Kidney (tissue), 14 donors: Measurements from ENCODE around the gene PEX12. TPM values are rescaled to one million over a fixed set of nuclear protein-coding genes. Genes with fewer than 3 reads are reported as not detected.
"Not testable (repeated sequence)": the region's sequence is repeated elsewhere in the genome, so short reads cannot be mapped to it uniquely, and the experiment has no call there.

Experiments
- DNase-seq, 5 donors: peaks; one replicate each; pipeline ENCODE4 v3.0.0-alpha.2; 2013 to 2020
- FAIRE-seq: peaks from 2 replicates; lab custom pipeline; 2012; peaks lifted over from hg19 to GRCh38; lab: Jason Lieb, UNC
- H3K27ac ChIP-seq, 2 donors: one replicate each; pipeline ENCODE4 v1.7.0; 2013; ENCODE audit warnings: low read depth in 2 of 2, low read length in 2 of 2, inconsistent platforms in 1 of 2
- H3K27me3 ChIP-seq: one replicate; pipeline ENCODE4 v1.7.1; 2013; ENCODE audit warnings: low read length, inconsistent platforms; ENCODE audit not compliant: control insufficient read depth, insufficient read depth
- H3K36me3 ChIP-seq, 3 donors: one replicate each; pipeline versions ENCODE4 v1.7.0 to v1.7.1; 2013; ENCODE audit warnings: low read length in 3 of 3, control low read depth in 1 of 3, inconsistent platforms in 1 of 3; ENCODE audit not compliant: insufficient read depth in 3 of 3, control insufficient read depth in 2 of 3
- H3K4me1 ChIP-seq, 3 donors: one replicate each; pipeline versions ENCODE4 v1.7.0 to v1.7.1; 2013; ENCODE audit warnings: low read length in 3 of 3, inconsistent platforms in 1 of 3, low read depth in 1 of 3; ENCODE audit not compliant: control insufficient read depth in 2 of 3, insufficient read depth in 2 of 3
- H3K4me3 ChIP-seq, 3 donors: one replicate each; pipeline versions ENCODE4 v1.7.0 to v1.8.1; 2013; ENCODE audit warnings: low read length in 3 of 3, control low read depth in 1 of 3, inconsistent platforms in 1 of 3
- H3K9ac ChIP-seq, 3 donors: one replicate each; pipeline versions ENCODE4 v1.7.0 to v1.7.1; 2013; ENCODE audit warnings: low read length in 3 of 3, control low read depth in 1 of 3, inconsistent platforms in 1 of 3
- H3K9me3 ChIP-seq, 3 donors: one replicate each; pipeline versions ENCODE4 v1.7.0 to v1.7.1; 2013; ENCODE audit warnings: low read length in 3 of 3, control low read depth in 1 of 3, inconsistent platforms in 1 of 3; ENCODE audit not compliant: control insufficient read depth in 2 of 3, insufficient read depth in 1 of 3
- intact Hi-C: fragments of 100-400 bp; cut with DNase I; formaldehyde crosslinking; loops from one replicate; pipeline ENCODE4 v1.11.1; 2022
- polyA plus RNA-seq: library from polyadenylated mRNA; stranded (reverse); fragments of 350-450 nt; fragmentation: Illumina TruSeq; extraction: RNeasy Lipid Tissue Mini Kit (QIAGEN cat#74804); gene quantifications from one replicate; pipeline ENCODE4 v1.2.3, GENCODE V29; 2014; ENCODE audit warnings: low read depth, low replicate concordance; ENCODE audit not compliant: insufficient read depth
- total RNA-seq: library from RNA; stranded (reverse); fragmentation: NEBNext Ultra II Directional; extraction: Animal tissue kit (Norgen Biotek cat#: 25700); gene quantifications from one replicate; pipeline ENCODE4 v1.2.1, GENCODE V29; 2021
- TF ChIP-seq, protein P1 (sequence below): IDR thresholded peaks from 3 replicates; pipeline ENCODE4 v1.5.1; 2012; ENCODE audit warnings: mild to moderate bottlenecking, moderate library complexity, borderline replicate concordance; ENCODE audit not compliant: insufficient read depth; ENCODE audit errors: extremely low read depth
- donor health status: control.
- donor health status: control.
- donor health status: control.
- donor health status: control.
- donor health status: control.
- donor health status: DM: yes; HTN: yes; CAD: no.
- donor health status: Normal renal cell carcinoma (clear cell type).

The PEX12 gene
- total and polyA plus RNA-seq, 2 donors from 2014 or later: 6.5 to 6.6 TPM

DNA sequence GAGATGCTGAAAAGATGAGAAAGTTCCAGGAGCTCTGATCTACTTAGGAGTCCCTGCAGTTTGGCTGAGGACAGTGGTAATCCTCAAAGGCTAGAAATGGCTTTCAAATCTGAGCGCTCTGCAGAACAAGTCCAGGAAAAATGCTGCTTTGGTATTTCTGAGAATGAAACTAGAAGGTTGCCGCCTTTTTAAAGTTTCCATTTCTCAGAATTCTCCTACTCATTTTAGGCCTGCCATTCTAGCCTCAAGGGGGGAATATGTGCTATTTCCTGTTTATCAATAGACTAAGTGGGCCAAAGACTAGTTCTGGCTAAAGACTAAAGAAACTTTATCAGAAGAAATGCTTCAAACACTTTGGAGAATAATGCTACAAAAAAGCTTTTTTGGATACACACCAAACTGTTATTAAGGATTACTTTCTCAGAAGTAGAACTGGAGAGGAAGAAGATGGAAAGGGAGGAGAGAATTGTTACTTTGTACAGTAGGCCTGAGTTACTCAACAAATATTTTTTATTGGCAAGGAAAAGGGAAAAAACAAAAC lies 40.7 kb downstream of the PEX12 start, which contains the start of gene SLFN12L:
Gene SLFN12L (minus strand): TSS at position 78 of the 541 bp plus-strand sequence. CDS start 15,314 bp downstream, outside the sequence.
- Histone ChIP-seq H3K4me1 (no peaks in the 10 kb centered on the region), H3K9me3 (no peaks in the 10 kb centered on the region), H3K27ac (peak within 1 kb of the TSS in 1 of 2 donors; percentile 28), H3K27me3 (no peaks in the 10 kb centered on the region), H3K36me3 (no peaks in the 10 kb centered on the region), H3K4me3 (no peak within 1 kb of the TSS), H3K9ac (no peak within 1 kb of the TSS)
- TF ChIP-seq, protein P1, sequence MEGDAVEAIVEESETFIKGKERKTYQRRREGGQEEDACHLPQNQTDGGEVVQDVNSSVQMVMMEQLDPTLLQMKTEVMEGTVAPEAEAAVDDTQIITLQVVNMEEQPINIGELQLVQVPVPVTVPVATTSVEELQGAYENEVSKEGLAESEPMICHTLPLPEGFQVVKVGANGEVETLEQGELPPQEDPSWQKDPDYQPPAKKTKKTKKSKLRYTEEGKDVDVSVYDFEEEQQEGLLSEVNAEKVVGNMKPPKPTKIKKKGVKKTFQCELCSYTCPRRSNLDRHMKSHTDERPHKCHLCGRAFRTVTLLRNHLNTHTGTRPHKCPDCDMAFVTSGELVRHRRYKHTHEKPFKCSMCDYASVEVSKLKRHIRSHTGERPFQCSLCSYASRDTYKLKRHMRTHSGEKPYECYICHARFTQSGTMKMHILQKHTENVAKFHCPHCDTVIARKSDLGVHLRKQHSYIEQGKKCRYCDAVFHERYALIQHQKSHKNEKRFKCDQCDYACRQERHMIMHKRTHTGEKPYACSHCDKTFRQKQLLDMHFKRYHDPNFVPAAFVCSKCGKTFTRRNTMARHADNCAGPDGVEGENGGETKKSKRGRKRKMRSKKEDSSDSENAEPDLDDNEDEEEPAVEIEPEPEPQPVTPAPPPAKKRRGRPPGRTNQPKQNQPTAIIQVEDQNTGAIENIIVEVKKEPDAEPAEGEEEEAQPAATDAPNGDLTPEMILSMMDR: no peak
- intact Hi-C loops: loop anchor here (5.0 kb wide), 1 partner anchor 225 kb away; no protein-coding TSS in a partner anchor
- FAIRE-seq (no peak), DNase-seq (no peak)

DNA sequence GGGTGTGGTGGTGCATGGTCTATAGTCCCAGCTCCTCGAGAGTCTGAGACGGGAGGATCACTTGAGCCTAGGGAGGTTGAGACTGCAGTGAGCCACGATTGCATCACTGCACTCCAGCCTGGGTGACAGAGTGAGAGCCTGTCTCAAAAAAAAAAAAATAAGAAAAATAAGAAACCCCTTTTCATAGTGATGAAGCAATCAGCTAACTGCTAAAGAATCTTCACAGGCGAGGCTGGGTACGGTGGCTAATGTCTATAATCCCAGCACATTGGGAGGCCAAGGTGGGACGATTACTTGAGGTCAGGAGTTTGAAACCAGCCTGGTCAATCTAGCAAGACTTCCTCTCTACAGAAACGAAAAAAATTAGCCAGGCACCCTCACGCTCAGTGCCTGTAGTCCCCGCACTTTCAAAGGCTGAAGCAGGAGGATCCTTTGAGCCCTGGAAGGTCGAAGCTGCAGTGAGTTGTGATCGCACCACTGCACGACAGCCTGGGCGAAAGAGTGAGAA lies 41.7 kb downstream of the PEX12 start:
- intact Hi-C loops: loop anchor here (5.0 kb wide), 1 partner anchor 224 kb away; no protein-coding TSS in a partner anchor
- DNase-seq (no peak), FAIRE-seq (no peak)
- Histone ChIP-seq H3K4me3 (no peak overlapping the region), H3K9ac (no peak overlapping the region), H3K27ac (no peak overlapping the region), H3K9me3 (no peaks in the 10 kb centered on the region), H3K4me1 (no peaks in the 10 kb centered on the region), H3K27me3 (no peaks in the 10 kb centered on the region), H3K36me3 (no peaks in the 10 kb centered on the region)
- TF ChIP-seq, protein P1: no peak

DNA sequence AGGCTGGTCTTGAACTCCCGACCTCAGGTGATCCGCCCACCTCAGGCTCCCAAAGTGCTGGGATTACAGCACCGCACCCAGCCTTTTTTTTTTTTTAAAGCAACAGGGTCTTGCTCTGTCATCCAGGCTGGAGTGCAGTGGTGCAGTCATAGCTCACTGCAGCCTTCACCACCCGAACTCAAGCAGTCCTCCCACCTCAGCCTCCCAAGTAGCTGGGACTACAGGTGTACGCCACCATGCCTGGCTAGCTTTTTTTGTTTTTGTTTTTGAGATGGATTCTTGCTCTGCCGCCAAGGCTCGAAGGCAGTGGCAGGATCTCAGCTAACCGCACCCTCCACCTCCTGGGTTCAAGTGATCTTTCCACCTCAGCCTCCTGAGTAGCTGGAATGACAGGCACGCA lies 43.0 kb downstream of the PEX12 start:
- H3K4me3 ChIP-seq, FAIRE-seq, DNase-seq, H3K36me3 ChIP-seq, H3K27ac ChIP-seq, H3K4me1 ChIP-seq, H3K27me3 ChIP-seq, H3K9ac ChIP-seq, H3K9me3 ChIP-seq: not testable (repeated sequence)
- intact Hi-C loops: loop anchor here (5.0 kb wide), 1 partner anchor 223 kb away; no protein-coding TSS in a partner anchor

DNA sequence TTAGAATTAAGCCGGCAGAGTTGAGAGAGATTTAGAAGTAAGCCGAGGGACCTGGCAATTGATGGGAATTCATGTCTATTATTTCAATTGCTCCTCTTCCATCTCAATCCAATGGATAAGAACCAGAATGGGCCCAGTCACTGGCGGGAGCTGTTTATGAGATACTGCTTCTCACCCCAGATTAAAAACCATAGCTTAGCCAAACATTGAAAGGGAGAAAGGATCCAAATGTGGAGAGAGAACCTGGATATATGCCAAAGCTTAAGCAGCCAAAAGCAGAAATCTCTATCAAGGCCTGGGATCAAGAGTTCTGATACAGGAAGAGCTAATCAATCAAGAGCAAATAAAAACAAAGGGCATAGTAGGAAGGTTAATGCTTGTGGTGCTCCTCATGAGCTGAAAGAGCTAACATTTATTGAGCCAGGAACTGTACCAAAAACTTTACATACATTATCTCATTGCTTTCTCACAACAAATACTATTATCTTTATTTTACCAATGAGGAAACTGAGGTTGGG lies 43.7 kb downstream of the PEX12 start:
- intact Hi-C loops: loop anchor here (5.0 kb wide), 1 partner anchor 222 kb away; no protein-coding TSS in a partner anchor
- Histone ChIP-seq H3K27me3 (no peaks in the 10 kb centered on the region), H3K36me3 (no peaks in the 10 kb centered on the region), H3K9ac (no peak overlapping the region), H3K9me3 (no peaks in the 10 kb centered on the region), H3K27ac (no peak overlapping the region), H3K4me1 (no peaks in the 10 kb centered on the region), H3K4me3 (no peak overlapping the region)
- TF ChIP-seq, protein P1: no peak
- DNase-seq (no peak), FAIRE-seq (no peak)
